Activated naive CD8-positive, alpha-beta T cell treated with anti-CD3 and anti-CD28 coated beads, Interleukin-2, amount 50 U/mL, for 24 hours (primary cell): Measurements from ENCODE around the gene SMYD1.

ENCODE experiments used
- ATAC-seq: fragments of 150-1000 bp; cut with Tn5 transposase; one replicate; pipeline ENCODE4 v1.10.0; 2021
- DNase-seq: peaks from one replicate; pipeline ENCODE4 v3.0.0; 2021
- H3K27ac Mint-ChIP-seq: one replicate; pipeline ENCODE4 v1.8.0; 2021; ENCODE audit warnings: mild to moderate bottlenecking, mixed read lengths
- H3K27me3 Mint-ChIP-seq: one replicate; pipeline ENCODE4 v1.8.0; 2021; ENCODE audit warnings: mixed read lengths
- H3K36me3 Mint-ChIP-seq: one replicate; pipeline ENCODE4 v1.8.0; 2021; ENCODE audit warnings: low read depth, mixed read lengths
- H3K4me1 Mint-ChIP-seq: one replicate; pipeline ENCODE4 v1.8.0; 2021; ENCODE audit warnings: mixed read lengths
- H3K4me3 Mint-ChIP-seq: one replicate; pipeline ENCODE4 v1.8.0; 2021; ENCODE audit warnings: mild to moderate bottlenecking, moderate library complexity, mixed read lengths
- H3K9me3 Mint-ChIP-seq: one replicate; pipeline ENCODE4 v1.8.0; 2021; ENCODE audit warnings: mixed read lengths

SMYD1 gene

DNA sequence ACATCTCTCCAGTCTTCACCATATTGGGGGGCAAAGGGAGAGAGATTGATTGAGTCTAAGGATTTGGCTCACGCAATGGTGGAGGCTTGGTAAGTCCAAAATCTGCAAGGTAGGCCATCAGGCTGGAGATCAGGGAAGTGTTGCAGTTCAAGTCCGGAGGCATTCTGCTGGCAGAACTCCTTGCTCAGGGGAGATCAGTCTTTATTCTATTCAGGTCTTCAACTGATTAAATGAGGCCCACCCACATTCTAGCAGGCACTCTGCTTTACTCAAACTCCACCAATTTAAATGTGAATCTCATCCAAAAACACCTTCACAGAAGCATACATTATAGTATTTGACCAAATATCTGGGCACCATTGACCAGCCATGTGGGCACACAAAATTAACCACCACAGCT, 21.4 kb downstream of the SMYD1 start:
- Mint-ChIP-seq H3K4me1 (peaks cover 20% of the 10 kb centered on the region), H3K9me3 (no peaks in the 10 kb centered on the region), H3K36me3 (no peaks in the 10 kb centered on the region), H3K4me3 (no peak overlapping the region), H3K27ac (no peak overlapping the region), H3K27me3 (no peaks in the 10 kb centered on the region)
- no peak for ATAC-seq
- DNase-seq: no peak

- H3K9me3 Mint-ChIP-seq: no peaks in the 10 kb centered on the region
- H3K4me1 Mint-ChIP-seq: peaks cover 20% of the 10 kb centered on the region
- peak; percentile 23 for DNase-seq
- ATAC-seq: peak; percentile 79
- H3K4me3 Mint-ChIP-seq: no peak overlapping the region
- no peaks in the 10 kb centered on the region for H3K27me3 Mint-ChIP-seq
- no peaks in the 10 kb centered on the region for H3K36me3 Mint-ChIP-seq
- peak overlapping the region; percentile 73 for H3K27ac Mint-ChIP-seq
These were observed 23.0 kb downstream of the SMYD1 start for GRCh38 chr2:88090446-88091283.

DNA sequence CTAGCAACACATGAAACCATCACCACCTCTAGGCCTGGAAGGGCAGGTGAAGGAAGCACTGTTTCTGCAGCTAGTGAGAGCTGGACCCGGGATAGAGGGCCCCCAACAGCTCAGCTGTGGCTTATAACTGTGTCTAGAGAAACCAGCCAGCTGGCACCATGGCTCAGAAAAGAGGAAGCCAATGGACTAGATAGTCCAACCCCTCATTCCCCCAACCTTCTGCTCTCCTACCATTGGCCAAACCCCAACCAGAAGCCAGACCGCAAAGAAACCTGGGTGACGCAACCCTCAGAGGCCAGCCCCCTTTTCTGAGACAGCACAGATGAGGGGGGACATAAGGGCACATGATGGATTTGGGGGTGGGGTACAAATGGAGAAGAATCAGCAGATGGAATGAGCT, 24.3 kb downstream of the SMYD1 start:
- ATAC-seq: no peak
- H3K4me1 Mint-ChIP-seq: peaks cover 20% of the 10 kb centered on the region
- H3K36me3 Mint-ChIP-seq: no peaks in the 10 kb centered on the region
- no peaks in the 10 kb centered on the region for H3K9me3 Mint-ChIP-seq
- H3K27ac Mint-ChIP-seq: no peak overlapping the region
- no peaks in the 10 kb centered on the region for H3K27me3 Mint-ChIP-seq
- no peak overlapping the region for H3K4me3 Mint-ChIP-seq
- DNase-seq: no peak

DNA sequence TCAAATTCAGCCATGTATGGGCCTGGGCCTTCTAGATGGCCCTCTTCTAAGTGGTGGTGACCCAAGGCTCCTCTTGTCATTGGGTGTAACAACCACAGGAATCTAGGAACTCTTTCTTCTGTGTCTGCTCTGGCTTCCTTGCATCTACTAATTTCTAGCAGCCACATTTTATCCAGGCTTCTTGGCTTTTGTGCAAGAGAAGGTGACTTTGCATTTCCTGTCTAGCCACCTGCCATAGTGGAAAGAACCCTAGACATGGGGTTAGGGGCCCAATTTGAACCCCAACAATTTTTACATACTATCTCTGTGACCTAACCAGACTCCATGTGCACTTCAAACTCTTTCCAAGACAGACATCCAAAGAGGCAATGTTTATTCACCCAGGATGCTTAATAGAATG, 25.1 kb downstream of the SMYD1 start:
- Mint-ChIP-seq H3K36me3 (no peaks in the 10 kb centered on the region), H3K4me1 (peaks cover 20% of the 10 kb centered on the region), H3K27ac (no peak overlapping the region), H3K4me3 (no peak overlapping the region), H3K27me3 (no peaks in the 10 kb centered on the region), H3K9me3 (no peaks in the 10 kb centered on the region)
- no peak for ATAC-seq
- no peak for DNase-seq

- Mint-ChIP-seq H3K9me3 (no peaks in the 10 kb centered on the region), H3K4me1 (peaks cover 14% of the 10 kb centered on the region), H3K4me3 (no peak overlapping the region), H3K36me3 (no peaks in the 10 kb centered on the region), H3K27me3 (no peaks in the 10 kb centered on the region), H3K27ac (no peak overlapping the region)
- ATAC-seq: no peak
- no peak for DNase-seq
These were observed 27.4 kb downstream of the SMYD1 start for GRCh38 chr2:88095022-88095421.

DNA sequence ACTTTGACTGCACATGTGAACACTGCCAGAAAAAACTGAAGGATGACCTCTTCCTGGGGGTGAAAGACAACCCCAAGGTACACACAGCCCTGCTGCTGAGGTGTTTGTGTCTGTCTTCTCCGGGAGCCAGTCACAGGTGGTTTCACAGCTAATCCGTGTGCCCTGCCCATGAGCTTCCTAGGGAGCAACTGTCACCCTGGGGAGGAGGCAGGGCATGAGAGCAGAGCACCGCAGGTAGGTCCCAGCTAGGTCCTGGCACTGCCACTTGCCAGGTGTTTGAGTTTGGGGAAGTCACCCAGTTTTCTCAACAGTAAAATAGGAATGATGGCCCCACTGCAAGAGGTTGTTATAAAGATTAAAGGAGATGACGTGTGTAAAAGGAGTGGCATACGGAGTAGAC, 29.1 kb downstream of the SMYD1 start:
- Mint-ChIP-seq H3K27me3 (no peaks in the 10 kb centered on the region), H3K36me3 (no peaks in the 10 kb centered on the region), H3K4me1 (no peaks in the 10 kb centered on the region), H3K9me3 (no peaks in the 10 kb centered on the region), H3K4me3 (no peak overlapping the region), H3K27ac (no peak overlapping the region)
- ATAC-seq (no peak), DNase-seq (no peak)

DNA sequence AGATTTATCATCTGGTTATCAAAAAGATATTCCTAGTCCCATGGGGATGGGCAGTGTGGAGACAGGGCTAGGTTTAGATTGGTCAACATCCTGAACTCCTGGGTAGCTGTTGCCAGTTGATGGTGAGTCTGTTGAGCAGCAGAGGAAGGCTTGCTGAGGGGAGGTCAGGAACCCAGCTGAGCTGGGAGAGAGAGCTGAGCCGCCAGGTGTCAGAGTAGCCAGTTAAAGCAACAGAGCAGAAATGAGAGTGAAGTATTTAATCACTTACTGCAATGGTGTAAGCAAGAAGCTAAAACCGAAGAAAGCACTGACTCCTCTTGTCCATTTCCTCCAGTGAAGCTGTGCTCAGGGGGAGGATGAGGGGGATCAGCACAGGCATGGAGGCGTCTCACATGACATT, 29.6 kb downstream of the SMYD1 start:
- DNase-seq: no peak
- H3K36me3 Mint-ChIP-seq: no peaks in the 10 kb centered on the region
- H3K4me1 Mint-ChIP-seq: no peaks in the 10 kb centered on the region
- H3K27me3 Mint-ChIP-seq: no peaks in the 10 kb centered on the region
- ATAC-seq: no peak
- H3K9me3 Mint-ChIP-seq: no peaks in the 10 kb centered on the region
- H3K27ac Mint-ChIP-seq: no peak overlapping the region
- H3K4me3 Mint-ChIP-seq: no peak overlapping the region

DNA sequence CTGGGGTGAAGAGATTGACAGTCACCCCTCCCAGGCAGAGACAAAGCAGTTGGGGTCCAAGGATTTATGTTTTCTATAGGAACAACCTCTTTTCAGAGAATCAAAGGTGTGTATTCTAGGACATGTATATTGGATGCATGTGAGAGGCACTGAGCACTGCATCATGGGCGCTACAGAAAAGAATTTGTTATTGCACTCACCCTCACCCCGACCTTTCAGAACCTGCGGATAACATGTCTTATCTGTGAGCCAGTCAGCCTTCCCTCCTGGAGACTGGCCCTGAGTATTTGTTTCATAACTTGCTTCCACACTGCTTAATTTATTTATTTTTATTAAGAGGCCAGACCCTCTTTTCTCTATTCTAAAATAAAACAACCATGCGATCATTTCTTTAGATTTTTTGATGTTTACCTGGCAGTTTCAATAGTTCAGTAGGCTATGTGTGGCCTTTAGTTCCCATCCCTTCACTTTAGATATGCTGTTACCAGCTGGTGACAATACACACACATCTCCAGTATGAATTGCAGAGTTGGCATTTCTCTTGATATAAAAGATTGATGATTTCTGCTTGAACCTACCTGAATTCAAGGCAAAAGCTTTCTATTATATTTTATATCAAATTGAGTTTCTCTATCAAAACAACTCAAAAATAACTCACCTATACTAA, 30.4 kb downstream of the SMYD1 start:
- Mint-ChIP-seq H3K9me3 (no peaks in the 10 kb centered on the region), H3K4me1 (no peaks in the 10 kb centered on the region), H3K27me3 (no peaks in the 10 kb centered on the region), H3K27ac (no peak overlapping the region), H3K36me3 (no peaks in the 10 kb centered on the region), H3K4me3 (no peak overlapping the region)
- ATAC-seq: no peak
- DNase-seq: no peak

DNA sequence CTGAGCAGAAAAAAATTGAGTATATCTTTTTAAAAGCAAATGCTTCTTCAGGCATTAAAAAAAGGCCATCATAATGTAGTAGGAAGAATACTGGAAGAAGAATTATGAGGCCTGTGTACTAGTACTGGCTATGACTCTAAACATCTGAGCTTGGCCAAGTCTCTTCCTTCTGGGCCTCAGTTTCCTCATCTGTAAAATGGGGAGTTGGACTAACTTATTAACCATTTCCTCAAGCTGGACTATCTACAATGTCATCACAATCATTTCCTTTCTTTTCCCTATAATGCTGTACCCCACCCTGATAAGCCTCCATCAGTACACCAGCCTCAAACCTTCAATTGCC, 30.9 kb downstream of the SMYD1 start:
- H3K36me3 Mint-ChIP-seq: no peaks in the 10 kb centered on the region
- H3K27ac Mint-ChIP-seq: no peak overlapping the region
- DNase-seq (no peak), ATAC-seq (no peak)
- H3K4me3 Mint-ChIP-seq: no peak overlapping the region
- H3K27me3 Mint-ChIP-seq: no peaks in the 10 kb centered on the region
- H3K4me1 Mint-ChIP-seq: no peaks in the 10 kb centered on the region
- H3K9me3 Mint-ChIP-seq: no peaks in the 10 kb centered on the region

DNA sequence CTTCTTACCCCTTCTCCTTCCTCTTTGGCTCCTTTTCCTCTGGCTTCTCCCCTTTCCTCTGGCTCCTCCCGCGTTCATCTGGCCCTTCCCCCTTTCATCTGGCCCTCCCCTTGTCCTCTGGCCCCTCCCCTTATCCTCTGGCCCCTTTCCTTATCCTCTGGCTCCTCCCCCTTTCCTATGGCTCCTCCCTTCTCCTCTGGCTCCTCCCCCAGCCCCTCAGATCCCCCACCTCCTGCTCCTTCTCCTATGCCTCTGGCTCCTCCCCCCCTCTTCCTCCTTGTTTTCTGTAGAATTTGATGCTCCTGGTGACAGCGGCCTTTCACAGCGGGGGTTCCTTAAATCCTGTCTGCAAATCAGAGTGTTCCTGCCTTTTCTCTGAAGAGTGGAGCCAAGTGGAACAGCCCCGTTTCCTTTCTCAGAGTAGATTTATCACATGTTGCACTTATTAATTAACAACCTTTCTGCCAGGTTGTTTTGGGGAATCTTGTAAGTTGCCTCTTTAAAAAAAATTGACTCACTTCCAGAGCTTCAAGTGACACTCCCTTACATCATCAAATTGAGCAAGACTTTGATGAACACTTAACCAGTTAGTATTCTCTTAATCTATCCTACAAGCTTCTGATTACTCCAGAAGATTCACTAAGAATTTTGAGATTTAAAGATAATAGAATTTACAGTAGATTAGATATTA, 32.3 kb downstream of the SMYD1 start:
- no peak overlapping the region for H3K4me3 Mint-ChIP-seq
- DNase-seq: no peak

DNA sequence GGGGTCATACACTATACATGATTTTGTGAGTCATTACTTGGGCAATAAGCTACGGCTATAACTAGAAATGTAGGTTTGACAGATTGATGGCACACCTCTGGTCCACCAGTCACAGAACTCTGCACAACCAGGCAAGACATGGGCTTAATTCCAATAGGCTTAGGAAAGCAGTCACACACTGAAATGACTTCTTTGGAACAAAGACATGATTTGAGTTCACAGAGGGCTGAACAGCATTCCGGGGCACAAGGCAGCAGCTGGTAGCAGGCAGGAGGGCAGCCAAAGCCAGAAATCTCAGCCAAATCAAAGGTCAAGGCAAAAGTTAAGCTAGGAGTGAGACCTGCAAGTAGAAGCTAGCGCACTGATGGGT, 32.8 kb downstream of the SMYD1 start:
- Mint-ChIP-seq H3K4me3 (no peak overlapping the region), H3K9me3 (no peaks in the 10 kb centered on the region), H3K36me3 (no peaks in the 10 kb centered on the region), H3K4me1 (no peaks in the 10 kb centered on the region), H3K27ac (no peak overlapping the region), H3K27me3 (peaks cover 2% of the 10 kb centered on the region)
- ATAC-seq (no peak), DNase-seq (no peak)

More for the DNA sequence above, 32.3 kb downstream of the SMYD1 start:
- Mint-ChIP-seq H3K4me1 (no peaks in the 10 kb centered on the region), H3K9me3 (no peaks in the 10 kb centered on the region), H3K27me3 (peaks cover 2% of the 10 kb centered on the region), H3K36me3 (no peaks in the 10 kb centered on the region), H3K27ac (no peak overlapping the region)
- no peak for ATAC-seq

DNA sequence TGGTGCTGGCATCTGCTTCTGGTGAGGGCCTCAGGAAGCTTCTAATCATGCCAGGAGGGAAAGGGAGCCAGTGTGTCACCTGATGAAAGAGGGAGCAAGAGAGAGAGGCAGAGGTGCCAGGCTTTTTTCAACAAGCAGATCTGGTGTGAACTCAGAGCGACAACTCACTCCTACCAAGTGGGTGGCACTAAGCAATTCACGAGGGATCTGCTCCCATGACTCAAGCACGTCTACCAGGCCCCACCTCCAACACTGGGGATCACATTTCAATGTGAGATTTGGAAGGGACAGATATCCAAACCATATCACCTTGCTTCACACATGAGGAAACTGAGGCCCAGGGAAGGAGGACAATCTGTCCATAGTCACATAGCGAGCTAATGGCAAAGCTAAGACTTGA, 41.2 kb downstream of the SMYD1 start:
- Mint-ChIP-seq H3K36me3 (no peaks in the 10 kb centered on the region), H3K4me1 (no peaks in the 10 kb centered on the region), H3K27me3 (peaks cover 2% of the 10 kb centered on the region), H3K9me3 (no peaks in the 10 kb centered on the region), H3K27ac (no peak overlapping the region), H3K4me3 (no peak overlapping the region)
- ATAC-seq (no peak), DNase-seq (no peak)

DNA sequence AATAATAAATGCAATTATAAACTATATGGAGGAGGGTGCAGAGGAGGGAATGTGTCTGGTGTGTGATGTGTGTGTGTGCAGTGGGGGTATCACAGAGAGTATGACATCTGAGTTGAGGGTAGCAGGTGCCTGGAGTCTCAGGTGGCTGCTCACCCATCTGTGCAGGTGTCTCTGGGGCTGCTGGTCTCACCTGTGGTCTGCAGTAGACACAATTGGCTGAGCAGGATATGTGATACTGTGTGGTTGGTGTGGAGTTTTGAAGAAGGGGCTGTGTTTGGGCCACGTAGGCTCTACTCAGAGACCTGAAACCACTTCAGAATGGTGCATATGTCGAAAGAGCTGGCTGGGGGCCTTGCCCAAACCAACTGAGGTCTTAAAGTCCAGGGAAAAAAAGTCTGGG, 43.2 kb downstream of the SMYD1 start:
- Mint-ChIP-seq H3K4me1 (no peaks in the 10 kb centered on the region), H3K36me3 (no peaks in the 10 kb centered on the region), H3K9me3 (no peaks in the 10 kb centered on the region), H3K27ac (no peak overlapping the region), H3K4me3 (no peak overlapping the region), H3K27me3 (no peaks in the 10 kb centered on the region)
- ATAC-seq: no peak
- no peak for DNase-seq

- Mint-ChIP-seq H3K36me3 (no peaks in the 10 kb centered on the region), H3K27me3 (no peaks in the 10 kb centered on the region), H3K4me3 (no peak overlapping the region), H3K9me3 (no peaks in the 10 kb centered on the region), H3K4me1 (no peaks in the 10 kb centered on the region), H3K27ac (no peak overlapping the region)
- DNase-seq: no peak
- ATAC-seq: no peak
These were observed 45.4 kb downstream of the SMYD1 start for GRCh38 chr2:88113069-88113468.

- Mint-ChIP-seq H3K4me1 (no peaks in the 10 kb centered on the region), H3K36me3 (no peaks in the 10 kb centered on the region), H3K9me3 (no peaks in the 10 kb centered on the region), H3K27me3 (peaks cover 2% of the 10 kb centered on the region), H3K4me3 (no peak overlapping the region), H3K27ac (no peak overlapping the region)
- DNase-seq (no peak), ATAC-seq (no peak)
These were observed 47.3 kb downstream of the SMYD1 start for GRCh38 chr2:88114889-88115288.
